H1 (cell line): ENCODE data around the gene SFXN1. TPM values are rescaled to one million over a fixed set of nuclear protein-coding genes. Genes with fewer than 3 reads are reported as not detected.
A peak's percentile ranks its signal among the peaks of the same experiment; 100 is the strongest.

Source experiments
- CTCF ChIA-PET: fragments of 300-600 bp; sonication (Branson Sonifier 250); formaldehyde crosslinking; loops from one replicate; lab custom pipeline; 2021; ENCODE audit not compliant: partially characterized antibody; lab: Charles Lee
- POLR2A ChIA-PET: fragments of 300-600 bp; sonication (Branson Sonifier 250); formaldehyde crosslinking; loops from one replicate; lab custom pipeline; 2021; ENCODE audit warnings: inconsistent platforms; ENCODE audit not compliant: partially characterized antibody; lab: Charles Lee
- DNase-seq, 2 experiments: peaks; one replicate each; pipeline versions ENCODE4 v3.0.0 to v3.0.0-alpha.2; 2010 to 2022; ENCODE audit warnings: low spot score in 2 of 2, low read depth in 1 of 2, mixed read lengths in 1 of 2
- FAIRE-seq: peaks from 2 replicates; lab custom pipeline; 2011; peaks lifted over from hg19 to GRCh38; lab: Jason Lieb, UNC
- H2AFZ ChIP-seq: 2 replicates; pipeline ENCODE4 v1.8.1; 2012; ENCODE audit warnings: low read length, inconsistent platforms
- H2AK5ac ChIP-seq: 2 replicates; pipeline ENCODE4 v1.6.1; 2013; ENCODE audit warnings: low read depth, low read length
- H2BK120ac ChIP-seq: replicated peaks from 2 replicates; pipeline ENCODE3; 2013; ENCODE audit warnings: low read depth, low read length, inconsistent platforms
- H2BK12ac ChIP-seq: 2 replicates; pipeline ENCODE4 v1.6.1; 2013; ENCODE audit warnings: low read depth, low read length
- H2BK15ac ChIP-seq: 2 replicates; pipeline ENCODE4 v1.6.1; 2013; ENCODE audit warnings: low read length
- H2BK20ac ChIP-seq: 2 replicates; pipeline ENCODE4 v1.6.1; 2013; ENCODE audit warnings: low read length
- H2BK5ac ChIP-seq: 2 replicates; pipeline ENCODE4 v1.6.1; 2013; ENCODE audit warnings: low read depth, low read length
- H3K14ac ChIP-seq: 2 replicates; pipeline ENCODE4 v1.6.1; 2013; ENCODE audit warnings: inconsistent platforms; ENCODE audit not compliant: insufficient read length
- H3K18ac ChIP-seq: 2 replicates; pipeline ENCODE4 v1.6.1; 2013; ENCODE audit warnings: low read length; ENCODE audit errors: extremely low read depth
- H3K23ac ChIP-seq: 2 replicates; pipeline ENCODE4 v1.6.1; 2013; ENCODE audit warnings: inconsistent platforms; ENCODE audit not compliant: insufficient read length
- H3K23me2 ChIP-seq: 2 replicates; pipeline ENCODE4 v1.6.1; 2013; ENCODE audit warnings: low read depth, low read length
- H3K27ac ChIP-seq: 2 replicates; pipeline ENCODE4 v1.6.1; 2011; ENCODE audit warnings: low read depth, low read length, inconsistent platforms
- H3K27me3 ChIP-seq, 4 experiments: replicated peaks in 1 of 4; 1 replicate in 1 of 4; 2 replicates in 3 of 4; pipeline versions ENCODE4 v1.6.1 to v1.8.1; 2011 to 2013; ENCODE audit warnings: low read length in 3 of 4, mild to moderate bottlenecking in 3 of 4, inconsistent platforms in 2 of 4, mixed read lengths in 2 of 4, moderate library complexity in 1 of 4; ENCODE audit not compliant: control insufficient read depth in 3 of 4, insufficient read depth in 3 of 4; ENCODE audit errors: extremely low read depth in 1 of 4
- H3K36me3 ChIP-seq, 4 experiments: 2 replicates each; pipeline versions ENCODE4 v1.6.1 to v1.8.1; 2011 to 2013; ENCODE audit warnings: mild to moderate bottlenecking in 4 of 4, low read length in 3 of 4, moderate library complexity in 2 of 4, control low read depth in 1 of 4, inconsistent platforms in 1 of 4; ENCODE audit not compliant: insufficient read depth in 4 of 4, control insufficient read depth in 2 of 4
- H3K4ac ChIP-seq: replicated peaks from 2 replicates; pipeline ENCODE3; 2013; ENCODE audit warnings: low read length, low read depth, mixed read lengths, inconsistent platforms; ENCODE audit not compliant: insufficient read length
- H3K4me1 ChIP-seq, 4 experiments: replicated peaks in 1 of 4; 1 replicate in 1 of 4; 2 replicates in 3 of 4; pipeline versions ENCODE4 v1.6.1 to v1.8.1; 2011 to 2013; ENCODE audit warnings: low read length in 3 of 4, inconsistent platforms in 2 of 4, mixed read lengths in 1 of 4; ENCODE audit not compliant: insufficient read depth in 4 of 4, control insufficient read depth in 3 of 4
- H3K4me2 ChIP-seq, 2 experiments: 2 replicates each; pipeline versions ENCODE4 v1.6.1 to v1.8.1; 2011 to 2013; ENCODE audit warnings: low read depth in 2 of 2, low read length in 2 of 2, control low read depth in 1 of 2, inconsistent platforms in 1 of 2, mild to moderate bottlenecking in 1 of 2; ENCODE audit not compliant: insufficient read depth in 1 of 2
- H3K4me3 ChIP-seq, 4 experiments: fragments of 200-600, 300-600 bp in 1 of 4; sonication (generic), shearing (Covaris generic), sonication (Bioruptor Twin) in 1 of 4; 2 replicates each; pipeline versions ENCODE4 v1.5.1 to v1.8.1; 2011 to 2016; ENCODE audit warnings: low read length in 4 of 4, low read depth in 3 of 4, control low read depth in 2 of 4, inconsistent platforms in 2 of 4, mild to moderate bottlenecking in 2 of 4, mixed read lengths in 1 of 4, moderate library complexity in 1 of 4; ENCODE audit not compliant: insufficient read depth in 2 of 4; ENCODE audit errors: extremely low read depth in 1 of 4
- H3K56ac ChIP-seq: replicated peaks from 2 replicates; pipeline ENCODE3; 2013; ENCODE audit warnings: low read depth, mild to moderate bottlenecking, mixed read lengths, low read length, inconsistent platforms; ENCODE audit not compliant: insufficient read length
- H3K79me1 ChIP-seq: 2 replicates; pipeline ENCODE4 v1.6.1; 2013; ENCODE audit warnings: low read depth, low read length, control low read depth
- H3K79me2 ChIP-seq, 2 experiments: 2 replicates each; pipeline versions ENCODE4 v1.6.1 to v1.8.1; 2012 to 2013; ENCODE audit warnings: low read length in 2 of 2, mild to moderate bottlenecking in 2 of 2, inconsistent platforms in 1 of 2; ENCODE audit not compliant: insufficient read depth in 2 of 2, control insufficient read depth in 1 of 2
- H3K9ac ChIP-seq, 4 experiments: replicated peaks in 1 of 4; 1 replicate in 1 of 4; 2 replicates in 3 of 4; pipeline versions ENCODE4 v1.6.1 to v1.8.1; 2011 to 2013; ENCODE audit warnings: low read depth in 3 of 4, low read length in 3 of 4, control low read depth in 2 of 4, mild to moderate bottlenecking in 2 of 4, moderate library complexity in 2 of 4, inconsistent platforms in 1 of 4; ENCODE audit errors: extremely low read depth in 1 of 4
- H3K9me3 ChIP-seq, 2 experiments: 2 replicates each; pipeline versions ENCODE4 v1.6.1 to v1.8.1; 2012 to 2013; ENCODE audit warnings: mild to moderate bottlenecking in 2 of 2, moderate library complexity in 2 of 2, control low read depth in 1 of 2, inconsistent platforms in 1 of 2, low read depth in 1 of 2, low read length in 1 of 2, mixed read lengths in 1 of 2; ENCODE audit not compliant: insufficient read depth in 2 of 2
- H4K20me1 ChIP-seq, 2 experiments: replicated peaks in 1 of 2; 2 replicates each; pipeline versions ENCODE3 to v1.8.1; 2011 to 2013; ENCODE audit warnings: inconsistent platforms in 2 of 2, low read length in 2 of 2, mild to moderate bottlenecking in 1 of 2; ENCODE audit not compliant: insufficient read depth in 2 of 2, control insufficient read depth in 1 of 2
- H4K5ac ChIP-seq: 2 replicates; pipeline ENCODE4 v1.6.1; 2013; ENCODE audit warnings: low read length, low read depth, mixed read lengths, inconsistent platforms; ENCODE audit not compliant: insufficient read length
- H4K8ac ChIP-seq: 2 replicates; pipeline ENCODE4 v1.8.0; 2013; ENCODE audit warnings: mild to moderate bottlenecking, moderate library complexity, low read length, inconsistent platforms; ENCODE audit not compliant: insufficient read depth; ENCODE audit errors: extremely low read depth
- H4K91ac ChIP-seq: replicated peaks from 2 replicates; pipeline ENCODE3; 2013; ENCODE audit warnings: low read length, mixed read lengths, inconsistent platforms; ENCODE audit not compliant: insufficient read length
- CTBP2 ChIP-seq: IDR thresholded peaks from 2 replicates; pipeline ENCODE4 v1.7.0; 2011; ENCODE audit warnings: borderline replicate concordance, mild to moderate bottlenecking, moderate library complexity, mixed read lengths, low read length; ENCODE audit not compliant: insufficient read depth, insufficient read length
- RAD21 ChIP-seq, 2 experiments: IDR thresholded peaks in 1 of 2; conservative IDR thresholded peaks in 1 of 2; 2 replicates each; pipeline ENCODE4 v1.6.1; 2011; ENCODE audit warnings: low read depth in 2 of 2, low read length in 2 of 2, improper control_type of control experiment in 1 of 2, inconsistent platforms in 1 of 2, mild to moderate bottlenecking in 1 of 2, moderate library complexity in 1 of 2
- SUZ12 ChIP-seq: fragments of 200-600 bp; sonication (generic); IDR thresholded peaks from 2 replicates; pipeline ENCODE4 v1.6.1; 2012; ENCODE audit warnings: mild to moderate bottlenecking, inconsistent platforms, low read length, moderate library complexity, mixed read lengths
- USF2 ChIP-seq: IDR thresholded peaks from 2 replicates; pipeline ENCODE4 v1.6.1; 2011; ENCODE audit warnings: low read length, improper control_type of control experiment
- WGBS, 2 experiments: shearing (Covaris generic) in 1 of 2; methylation state at CpG; one replicate each; pipeline versions ENCODE4 v1.1.6 to v1.1.7; 2013 to 2015; ENCODE audit warnings: low lambda C conversion rate in 2 of 2, mixed read lengths in 2 of 2, inconsistent platforms in 1 of 2, low coverage in 1 of 2, missing lambda C conversion rate in 1 of 2; ENCODE audit not compliant: insufficient replicate concordance in 2 of 2, insufficient coverage in 1 of 2, insufficient read length in 1 of 2; ENCODE audit errors: extremely low coverage in 1 of 2, missing lambda C conversion rate in 1 of 2; 5-methylcytosine and 5-hydroxymethylcytosine counted together
- polyA plus RNA-seq, 7 experiments: library from polyadenylated mRNA; depleted of rRNA in 3 of 7; stranded (reverse) in 5 of 7; unstranded in 2 of 7; fragments of >200 nt in 5 of 7; fragments of 200-250 nt in 2 of 7; gene quantifications; 1 replicate in 5 of 7; 2 replicates in 1 of 7; 4 replicates in 1 of 7; pipeline versions ENCODE4 v1.2.1 to v1.2.3, GENCODE V29; 2011 to 2013; ENCODE audit warnings: missing spikeins in 2 of 7, mixed read lengths in 2 of 7
- total RNA-seq: library from RNA; stranded (reverse); fragmentation: NEBNext Ultra II Directional; extraction: Animal tissue kit (Norgen Biotek cat#: 25700); gene quantifications from 2 replicates; pipeline ENCODE4 v1.2.1, GENCODE V29; 2021

Gene SFXN1
- total and polyA plus RNA-seq, 2 of the 8 experiments (the other 6 are each of a cell fraction or from before 2014, with no cell fraction given): 72.7 to 97.6 TPM

GRCh38 chr5:175471628-175472027 lies 6.7 kb upstream of the SFXN1 start:
- WGBS, 2 experiments: 78% methylated on average over 6 of the region's 6 CpGs; no CpG with 5 or more reads in 1 of the 2 experiments
- CTCF ChIA-PET: interaction anchor here (1.3 kb wide), 1 partner anchor 62 kb away, joined by 3 read pairs; no protein-coding TSS in a partner anchor
- H3K27me3 ChIP-seq: no peaks in the 10 kb centered on the region

More at GRCh38 chr5:175471628-175472027, 6.7 kb upstream of the SFXN1 start:
- DNase-seq (no peak), FAIRE-seq (peak; percentile 55)
- H4K20me1 ChIP-seq: no peaks in the 10 kb centered on the region
- no peaks in the 10 kb centered on the region for H3K79me1 ChIP-seq
- no peaks in the 10 kb centered on the region for H3K79me2 ChIP-seq
- no peak overlapping the region for H2AK5ac ChIP-seq
- H3K9me3 ChIP-seq: no peaks in the 10 kb centered on the region
- no peak overlapping the region for H3K27ac ChIP-seq
- no peak overlapping the region for H2BK5ac ChIP-seq
- H4K91ac ChIP-seq: no peak overlapping the region
- no peaks in the 10 kb centered on the region for H3K23me2 ChIP-seq
- H3K4me3 ChIP-seq: no peak overlapping the region
- H3K4me2 ChIP-seq: no peak overlapping the region
- H3K9ac ChIP-seq: no peak overlapping the region
- no peak overlapping the region for H4K8ac ChIP-seq
- TF ChIP-seq RAD21 (IDR thresholded peaks at IDR 0.05 in 1 of 2, conservative IDR thresholded peaks at IDR 0.05 in 1 of 2; ENCODE audit: low read depth in 2 of 2, low read length in 2 of 2): no peak
- TF ChIP-seq SUZ12: no peak
- TF ChIP-seq USF2: peak; percentile 72
- TF ChIP-seq CTBP2: no peak
- POLR2A ChIA-PET: no interaction called here
- H3K36me3 ChIP-seq: no peaks in the 10 kb centered on the region
- H3K4me1 ChIP-seq: no peaks in the 10 kb centered on the region
- no peak overlapping the region for H4K5ac ChIP-seq
- no peak overlapping the region for H3K23ac ChIP-seq
- no peak overlapping the region for H3K56ac ChIP-seq
- H2AFZ ChIP-seq: no peak overlapping the region
- H3K14ac ChIP-seq: no peak overlapping the region
- no peak overlapping the region for H3K18ac ChIP-seq
- H2BK15ac ChIP-seq: no peak overlapping the region; the same call in 1 of the 2 replicates
- no peak overlapping the region for H2BK20ac ChIP-seq
- no peak overlapping the region for H3K4ac ChIP-seq
- H2BK12ac ChIP-seq: no peak overlapping the region
- no peak overlapping the region for H2BK120ac ChIP-seq
